Fibroblast of the aortic adventitia (primary cell): ENCODE measurements around the gene BRMS1L. TPM values are rescaled to one million over a fixed set of nuclear protein-coding genes. Genes with fewer than 3 reads are reported as not detected.

ENCODE experiments used
- DNase-seq: peaks from one replicate; pipeline ENCODE4 v3.0.0-alpha.2; 2010; ENCODE audit warnings: low read depth
- H3K4me3 ChIP-seq: 2 replicates; pipeline ENCODE4 v1.5.1; 2011; ENCODE audit warnings: low read depth, mild to moderate bottlenecking, control low read depth, low read length, moderate library complexity
- CTCF ChIP-seq: IDR thresholded peaks from 2 replicates; pipeline ENCODE4 v1.5.1; 2011; ENCODE audit warnings: mild to moderate bottlenecking, low read length, control low read depth, inconsistent platforms; ENCODE audit not compliant: insufficient read depth
- total RNA-seq: library from RNA; depleted of rRNA; stranded (reverse); fragments of >200 nt; gene quantifications from 2 replicates; pipeline ENCODE4 v1.2.3, GENCODE V29; 2012; ENCODE audit warnings: low replicate concordance

BRMS1L gene
- total RNA-seq, 1 donor = 5.6 TPM

DNA sequence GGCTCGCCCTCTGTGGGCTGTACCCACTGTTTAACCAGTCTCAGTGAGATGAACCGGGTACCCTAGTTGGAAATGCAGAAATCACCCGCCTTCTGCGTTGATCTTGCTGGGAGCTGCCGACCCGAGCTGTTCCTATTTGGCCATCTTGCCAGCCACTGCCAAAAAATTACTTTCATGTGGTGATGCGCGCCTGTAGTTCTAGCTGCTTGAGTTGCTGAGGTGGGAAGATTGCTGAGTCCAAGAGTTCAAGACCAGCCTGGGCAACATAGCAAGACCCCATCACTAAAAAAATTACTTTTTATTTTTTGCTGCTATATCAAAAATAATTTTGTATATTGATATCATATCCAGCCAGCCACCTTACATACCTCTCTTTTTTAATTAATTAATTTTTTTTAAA lies 18.4 kb downstream of the BRMS1L start:
- TF ChIP-seq CTCF = no peak
- DNase-seq = no peak
- H3K4me3 ChIP-seq = no peak overlapping the region

GRCh38 chr14:35847636-35848035 lies 21.5 kb downstream of the BRMS1L start:
- no peak for TF ChIP-seq CTCF
- DNase-seq = no peak
- H3K4me3 ChIP-seq = no peak overlapping the region

DNA sequence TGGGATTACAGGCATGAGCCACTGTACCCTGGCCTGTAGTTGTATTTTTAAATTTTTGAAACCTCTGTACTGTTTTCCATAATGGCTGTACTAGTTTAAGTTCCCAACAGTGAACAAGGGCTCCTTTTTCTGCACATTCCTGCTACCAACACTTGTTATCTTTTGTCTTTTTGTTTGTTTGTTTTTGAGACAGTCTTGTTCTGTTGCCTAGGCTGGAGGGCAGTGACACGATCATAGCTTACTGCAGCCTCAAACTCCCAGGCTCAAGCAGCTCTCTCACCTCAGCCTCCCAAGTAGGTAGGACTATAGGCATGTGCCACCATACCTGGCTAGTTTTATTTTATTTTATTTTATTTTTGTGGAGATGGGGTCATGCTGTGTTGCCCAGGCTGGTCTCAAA lies 23.0 kb downstream of the BRMS1L start:
- no peak for DNase-seq
- no peak for TF ChIP-seq CTCF
- H3K4me3 ChIP-seq = no peak overlapping the region

- DNase-seq = no peak
- no peak overlapping the region for H3K4me3 ChIP-seq
- no peak for TF ChIP-seq CTCF
These were observed 25.7 kb downstream of the BRMS1L start for GRCh38 chr14:35851823-35852222.

DNA sequence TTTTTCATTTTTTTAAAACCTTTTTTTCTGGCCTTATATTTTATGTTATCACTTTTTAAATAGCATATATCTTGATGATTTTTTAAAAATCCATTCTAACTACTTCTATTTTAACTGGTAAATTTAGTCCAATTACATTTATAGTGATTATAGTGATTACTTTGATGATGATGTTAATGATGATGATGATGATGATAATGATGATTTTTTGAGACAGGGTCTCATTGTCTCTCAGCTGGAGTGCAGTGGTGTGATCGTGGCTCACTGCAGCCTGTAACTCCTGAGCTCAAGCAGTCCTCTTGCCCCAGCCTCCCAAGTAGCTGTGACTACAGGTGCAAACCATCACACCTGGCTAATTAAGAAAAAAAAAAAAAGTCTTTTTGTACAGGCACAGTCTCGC lies 27.1 kb downstream of the BRMS1L start:
- TF ChIP-seq CTCF = no peak
- no peak overlapping the region for H3K4me3 ChIP-seq
- no peak for DNase-seq

GRCh38 chr14:35854696-35855270 lies 28.6 kb downstream of the BRMS1L start:
- no peak overlapping the region for H3K4me3 ChIP-seq
- DNase-seq = no peak
- TF ChIP-seq CTCF = no peak

GRCh38 chr14:35855876-35856481 lies 29.8 kb downstream of the BRMS1L start:
- no peak overlapping the region for H3K4me3 ChIP-seq
- no peak for TF ChIP-seq CTCF
- DNase-seq = no peak
